NCI-H446 treated with DMSO at 0.1 percent for 48 hours (cell line): ENCODE data around the gene ST3GAL4.

Experiments
- DNase-seq: peaks from one replicate; lab custom pipeline; 2025; lab: John Stamatoyannopoulos, UW

The ST3GAL4 gene

DNA sequence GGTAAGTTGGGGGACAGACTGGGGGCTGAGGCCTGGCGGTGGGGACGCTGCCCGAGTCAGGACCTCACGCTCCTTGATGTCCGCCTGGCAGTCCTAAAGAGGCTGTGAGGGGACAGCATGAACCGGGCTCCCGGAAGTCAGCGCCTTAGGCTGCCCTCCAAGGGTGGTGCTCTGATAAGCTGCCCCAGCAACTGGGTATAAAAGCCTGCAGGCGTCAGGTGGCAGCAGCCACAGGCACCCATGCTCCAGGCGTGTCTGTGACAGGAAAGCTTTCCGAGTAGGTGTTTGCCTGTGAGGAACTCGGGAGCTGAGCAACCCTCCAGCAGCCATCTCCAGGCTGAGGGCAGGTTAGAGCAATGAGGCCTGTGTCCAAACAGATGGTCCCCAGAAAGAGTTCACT, 53.0 kb downstream of the ST3GAL4 start:
- no peak for DNase-seq

- no peak for DNase-seq
These were observed 53.6 kb downstream of the ST3GAL4 start for GRCh38 chr11:126408901-126409619.

GRCh38 chr11:126409620-126409985, 54.1 kb downstream of the ST3GAL4 start:
- no peak for DNase-seq

DNA sequence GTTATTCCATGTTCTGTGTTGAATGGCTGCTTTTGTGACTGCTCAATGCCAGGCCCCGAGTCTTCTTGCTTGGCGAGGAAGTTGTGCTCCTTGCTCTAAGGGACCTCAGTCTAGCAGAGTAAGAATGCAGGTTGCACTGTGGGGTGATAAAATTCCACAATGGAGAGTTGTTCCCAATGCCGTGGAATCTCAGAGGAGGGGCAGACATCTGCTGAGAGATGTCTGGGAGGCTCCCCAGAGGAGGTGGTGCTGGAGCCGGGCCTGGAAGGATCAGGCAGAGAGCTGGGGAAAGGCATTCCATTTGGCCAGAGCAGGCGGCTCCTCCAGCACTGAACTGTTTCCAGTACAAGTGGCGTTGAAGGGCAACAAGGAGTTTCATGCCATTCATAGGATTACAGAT, 55.2 kb downstream of the ST3GAL4 start:
- DNase-seq, result no peak

GRCh38 chr11:126411971-126412381, 56.5 kb downstream of the ST3GAL4 start:
- DNase-seq, result no peak

- DNase-seq, result no peak
These were observed 57.9 kb downstream of the ST3GAL4 start for GRCh38 chr11:126413426-126413825.

DNA sequence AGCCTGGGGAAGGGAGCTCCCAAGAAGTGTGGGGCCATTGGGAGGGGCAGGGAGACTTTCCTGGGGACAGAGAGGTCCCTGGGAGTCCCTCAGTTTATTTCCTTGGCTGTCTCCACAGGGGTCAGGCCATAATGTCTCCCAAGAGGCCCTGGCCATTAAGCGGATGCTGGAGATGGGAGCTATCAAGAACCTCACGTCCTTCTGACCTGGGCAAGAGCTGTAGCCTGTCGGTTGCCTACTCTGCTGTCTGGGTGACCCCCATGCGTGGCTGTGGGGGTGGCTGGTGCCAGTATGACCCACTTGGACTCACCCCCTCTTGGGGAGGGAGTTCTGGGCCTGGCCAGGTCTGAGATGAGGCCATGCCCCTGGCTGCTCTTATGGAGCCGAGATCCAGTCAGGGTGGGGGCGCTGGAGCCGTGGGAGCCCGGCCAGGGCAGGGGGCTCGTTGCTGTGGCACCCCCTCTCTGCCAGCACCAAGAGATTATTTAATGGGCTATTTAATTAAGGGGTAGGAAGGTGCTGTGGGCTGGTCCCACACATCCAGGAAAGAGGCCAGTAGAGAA, 58.4 kb downstream of the ST3GAL4 start:
- no peak for DNase-seq

- DNase-seq, result no peak
These were observed 59.1 kb downstream of the ST3GAL4 start for GRCh38 chr11:126414615-126415014.

- no peak for DNase-seq
These were observed 59.6 kb downstream of the ST3GAL4 start for GRCh38 chr11:126415128-126415527.

DNA sequence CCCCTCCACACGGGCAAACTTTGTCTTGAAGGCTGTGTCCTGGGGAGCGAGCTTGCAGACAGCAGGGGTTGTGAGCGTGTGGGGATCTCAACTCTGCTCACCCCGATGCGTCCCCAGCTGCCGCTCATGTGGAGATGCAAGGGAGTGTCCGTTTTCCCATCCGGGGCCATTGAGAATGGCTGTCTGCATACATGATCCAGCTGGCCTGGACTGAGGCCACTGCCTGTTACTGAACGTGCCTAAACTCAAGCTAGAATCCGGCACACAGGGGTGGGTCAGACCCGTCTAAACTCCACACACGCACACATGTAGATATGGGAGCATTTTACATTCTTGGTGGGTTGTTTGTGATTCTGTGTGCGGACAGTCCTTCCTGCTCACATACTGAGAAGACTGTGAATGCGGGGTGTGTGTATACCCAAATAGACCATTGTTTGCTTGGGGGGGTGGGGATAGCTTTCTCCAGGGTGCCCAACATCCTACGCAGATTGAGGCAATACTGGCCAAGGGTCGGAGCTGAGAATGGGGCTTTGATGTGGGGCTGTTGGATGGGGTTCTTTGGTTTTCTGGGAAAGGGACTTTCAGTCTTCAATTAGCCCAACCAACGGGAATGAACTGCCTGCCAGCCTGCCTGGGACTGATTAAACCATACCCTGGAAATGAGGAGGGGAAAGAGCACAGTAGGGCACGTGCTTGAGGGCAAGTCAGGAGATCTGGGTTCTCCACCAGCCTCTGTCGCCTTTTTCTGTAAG, 60.4 kb downstream of the ST3GAL4 start:
- DNase-seq, result no peak

- no peak for DNase-seq
These were observed 61.1 kb downstream of the ST3GAL4 start for GRCh38 chr11:126416542-126417090.

- no peak for DNase-seq
These were observed 61.8 kb downstream of the ST3GAL4 start for GRCh38 chr11:126417091-126417862.

DNA sequence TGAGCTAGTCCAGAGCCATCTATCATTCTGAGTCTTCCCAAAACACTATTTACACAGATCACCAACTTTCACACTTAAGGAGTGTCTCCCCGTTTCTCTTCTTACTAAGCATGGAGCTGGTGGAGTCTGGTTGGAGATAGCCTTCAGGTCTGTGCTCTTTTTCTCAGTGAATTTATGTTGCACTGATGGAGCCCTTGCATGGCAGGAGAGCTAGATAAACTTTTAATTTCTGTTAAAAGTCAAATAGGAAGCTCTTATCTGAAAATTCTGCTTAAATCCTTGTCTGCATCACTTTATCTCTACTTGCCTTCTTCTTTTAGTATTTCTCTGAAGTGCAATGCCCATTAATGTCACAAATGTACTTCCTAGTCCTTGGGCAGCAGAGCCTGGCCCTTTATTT, 63.4 kb downstream of the ST3GAL4 start:
- no peak for DNase-seq

- no peak for DNase-seq
These were observed 64.6 kb downstream of the ST3GAL4 start for GRCh38 chr11:126419801-126420697.

GRCh38 chr11:126420698-126421256, 65.3 kb downstream of the ST3GAL4 start:
- no peak for DNase-seq

DNA sequence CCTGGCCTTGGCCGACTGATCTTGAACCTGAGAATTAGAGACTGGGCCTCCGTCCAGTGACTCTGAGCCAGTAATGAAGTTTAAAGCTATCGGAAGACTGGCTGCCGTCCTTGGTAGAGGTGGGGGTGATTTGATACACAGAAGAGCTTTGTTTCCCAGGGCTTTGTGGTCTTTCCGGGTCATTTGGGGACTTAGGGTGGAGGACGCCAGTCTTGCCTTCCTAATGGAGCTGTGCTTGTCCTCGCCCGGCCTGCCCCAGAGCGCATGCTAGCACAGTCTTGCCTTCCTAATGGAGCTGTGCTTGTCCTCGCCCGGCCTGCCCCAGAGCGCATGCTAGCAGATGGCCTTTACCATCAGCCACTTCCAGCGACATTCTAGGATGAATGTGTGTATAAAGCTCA, 65.8 kb downstream of the ST3GAL4 start:
- no peak for DNase-seq

- no peak for DNase-seq
These were observed 67.0 kb downstream of the ST3GAL4 start for GRCh38 chr11:126422446-126422845.

DNA sequence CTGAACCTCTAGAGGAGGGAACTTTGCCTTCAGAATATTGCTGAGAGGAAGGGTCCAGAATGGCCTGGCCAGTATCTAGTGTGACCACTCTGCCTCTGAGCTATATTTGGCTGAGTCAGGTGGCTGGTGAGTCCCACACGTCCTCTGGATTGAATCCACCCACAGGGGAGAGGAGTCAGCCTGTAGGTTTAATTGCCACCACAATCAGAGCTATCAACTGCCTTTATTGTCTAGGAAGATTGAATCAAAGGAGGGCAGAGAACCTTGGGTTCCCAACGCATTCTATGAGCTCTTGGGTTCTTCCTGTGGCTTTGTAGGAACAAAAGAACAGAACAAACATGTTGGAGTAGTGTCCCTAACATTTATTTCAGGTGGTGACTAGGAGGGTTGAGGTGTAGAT, 67.7 kb downstream of the ST3GAL4 start:
- no peak for DNase-seq

DNA sequence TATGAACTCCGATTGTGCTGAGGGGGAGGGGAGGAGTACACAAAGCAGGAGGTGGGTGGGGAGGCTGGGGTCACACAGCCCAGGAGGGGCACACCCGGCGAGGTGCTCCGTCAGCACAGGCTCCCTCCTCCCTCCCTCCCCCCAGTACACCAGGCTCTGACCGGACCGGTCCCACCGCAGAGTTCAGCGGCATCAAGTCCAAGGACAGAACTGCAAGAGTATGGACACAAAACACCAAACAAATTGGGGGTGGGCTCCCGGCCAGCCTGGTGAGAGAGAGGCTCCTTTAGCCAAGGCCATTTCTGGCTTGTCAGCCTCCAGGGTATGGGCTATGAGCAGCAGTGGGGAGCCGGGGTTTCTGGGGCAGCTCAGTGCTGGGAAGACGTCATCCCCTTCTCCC, 68.3 kb downstream of the ST3GAL4 start:
- no peak for DNase-seq

DNA sequence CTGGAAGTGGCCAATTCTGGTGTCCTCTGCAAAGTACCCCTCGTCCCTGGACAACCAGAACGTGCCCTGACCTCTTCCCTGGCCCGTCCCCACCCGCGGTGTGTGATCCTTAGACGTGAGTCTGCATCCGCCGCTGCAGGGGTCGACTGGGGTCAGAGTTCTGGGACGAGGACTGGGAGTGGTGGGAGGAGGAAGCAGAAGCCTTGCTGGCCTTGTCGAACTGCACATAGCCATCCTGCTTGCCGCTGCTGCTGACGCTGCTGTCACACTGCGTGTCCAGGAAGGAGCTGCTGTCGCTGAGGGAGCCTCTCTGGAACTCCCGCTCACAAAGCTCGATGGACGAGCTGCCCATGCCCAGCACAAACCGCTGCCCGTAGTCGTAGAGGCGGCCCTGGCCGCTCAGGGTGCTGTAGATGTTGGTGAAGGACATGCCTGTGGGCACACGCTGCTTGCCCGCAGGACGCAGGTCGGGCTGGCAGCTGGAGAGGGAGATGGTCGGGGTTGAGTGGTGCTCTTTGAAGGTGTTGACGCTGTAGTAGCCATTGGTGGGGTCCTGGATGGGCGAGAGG, 69.1 kb downstream of the ST3GAL4 start:
- DNase-seq, result no peak

DNA sequence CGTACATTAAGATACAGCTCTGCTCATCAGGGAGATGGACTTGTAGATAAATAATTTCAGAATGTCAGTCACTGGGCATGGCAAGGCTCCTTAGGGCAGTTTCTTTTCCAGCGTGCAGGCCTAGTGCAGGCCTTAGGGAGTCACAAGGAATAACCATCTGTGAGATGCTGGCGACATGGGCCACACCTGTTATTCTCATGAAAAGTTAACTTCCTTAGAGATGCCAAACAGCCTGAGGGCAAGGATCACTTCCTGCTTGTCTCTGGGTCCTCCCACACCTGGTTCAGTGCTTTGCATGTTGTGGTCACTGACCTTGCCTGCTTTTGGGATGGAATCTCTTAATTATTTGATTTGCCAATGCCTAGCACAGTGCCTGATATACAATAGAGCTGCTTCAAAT, 70.6 kb downstream of the ST3GAL4 start:
- DNase-seq, result no peak
